ENCODE data around the gene CLEC11A.

DNA sequence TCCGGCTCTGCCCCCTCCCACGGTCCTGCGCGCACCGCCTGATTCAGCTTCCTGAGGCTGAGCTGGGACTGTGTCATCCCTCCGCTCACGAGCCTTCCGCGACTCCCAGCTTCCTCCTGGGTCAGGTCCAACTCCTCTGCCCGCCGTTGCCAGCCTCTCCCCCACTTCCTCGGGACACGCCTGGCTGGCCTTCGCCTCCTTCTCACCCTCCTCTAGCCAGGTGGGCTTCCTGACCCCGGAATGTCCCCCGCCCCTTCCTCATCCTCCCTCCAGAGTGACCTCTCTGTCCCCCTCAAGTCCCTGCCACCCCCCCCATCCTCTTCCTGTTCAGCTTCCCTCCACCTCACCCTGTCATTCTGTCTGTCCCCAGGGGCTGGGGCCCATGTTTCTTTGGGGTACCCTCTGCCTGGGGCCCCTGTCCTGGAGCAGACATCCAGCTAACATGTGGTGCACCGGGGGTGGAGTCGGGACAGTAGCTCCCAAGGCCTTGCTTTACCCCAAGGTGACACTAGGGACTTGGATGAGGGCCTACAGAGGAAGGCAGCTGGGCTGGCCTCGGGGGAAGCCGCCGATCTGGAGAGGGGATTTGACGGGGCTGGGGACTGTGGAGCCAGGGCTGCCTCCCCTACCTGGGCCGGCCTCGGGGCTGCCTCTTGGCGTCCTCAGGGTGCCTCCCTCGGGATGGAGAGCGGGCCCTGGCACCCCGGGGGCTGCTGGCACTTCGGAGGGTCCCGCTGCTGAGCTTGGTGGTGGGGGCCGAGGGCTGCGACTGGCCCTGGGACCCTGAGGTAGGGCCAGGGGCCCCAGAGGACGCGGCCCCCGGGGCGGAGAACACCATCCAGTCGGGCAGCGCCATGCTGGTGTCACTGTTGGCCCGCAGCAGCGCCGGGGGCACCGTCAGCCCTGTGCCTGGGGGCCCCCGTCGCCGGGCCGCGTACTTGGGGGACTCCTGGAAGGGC, 20.0 kb upstream of the CLEC11A start:
- TF ChIP-seq, protein P1, sequence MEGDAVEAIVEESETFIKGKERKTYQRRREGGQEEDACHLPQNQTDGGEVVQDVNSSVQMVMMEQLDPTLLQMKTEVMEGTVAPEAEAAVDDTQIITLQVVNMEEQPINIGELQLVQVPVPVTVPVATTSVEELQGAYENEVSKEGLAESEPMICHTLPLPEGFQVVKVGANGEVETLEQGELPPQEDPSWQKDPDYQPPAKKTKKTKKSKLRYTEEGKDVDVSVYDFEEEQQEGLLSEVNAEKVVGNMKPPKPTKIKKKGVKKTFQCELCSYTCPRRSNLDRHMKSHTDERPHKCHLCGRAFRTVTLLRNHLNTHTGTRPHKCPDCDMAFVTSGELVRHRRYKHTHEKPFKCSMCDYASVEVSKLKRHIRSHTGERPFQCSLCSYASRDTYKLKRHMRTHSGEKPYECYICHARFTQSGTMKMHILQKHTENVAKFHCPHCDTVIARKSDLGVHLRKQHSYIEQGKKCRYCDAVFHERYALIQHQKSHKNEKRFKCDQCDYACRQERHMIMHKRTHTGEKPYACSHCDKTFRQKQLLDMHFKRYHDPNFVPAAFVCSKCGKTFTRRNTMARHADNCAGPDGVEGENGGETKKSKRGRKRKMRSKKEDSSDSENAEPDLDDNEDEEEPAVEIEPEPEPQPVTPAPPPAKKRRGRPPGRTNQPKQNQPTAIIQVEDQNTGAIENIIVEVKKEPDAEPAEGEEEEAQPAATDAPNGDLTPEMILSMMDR (IDR thresholded peaks at IDR 0.05), result no peak
- no peak for TF ChIP-seq POLR2A (IDR thresholded peaks at IDR 0.05)

Data from right lobe of liver (tissue), 4 donors.